GM21381 (cell line): Measurements from ENCODE around the gene LDLRAD3.

Experiments
- ATAC-seq: cut with Tn5 transposase; IDR thresholded peaks from one replicate; pipeline ENCODE4 v1.9.1; 2021; ENCODE audit warnings: mild to moderate bottlenecking, moderate library complexity; ENCODE audit not compliant: unreplicated experiment

The LDLRAD3 gene

DNA sequence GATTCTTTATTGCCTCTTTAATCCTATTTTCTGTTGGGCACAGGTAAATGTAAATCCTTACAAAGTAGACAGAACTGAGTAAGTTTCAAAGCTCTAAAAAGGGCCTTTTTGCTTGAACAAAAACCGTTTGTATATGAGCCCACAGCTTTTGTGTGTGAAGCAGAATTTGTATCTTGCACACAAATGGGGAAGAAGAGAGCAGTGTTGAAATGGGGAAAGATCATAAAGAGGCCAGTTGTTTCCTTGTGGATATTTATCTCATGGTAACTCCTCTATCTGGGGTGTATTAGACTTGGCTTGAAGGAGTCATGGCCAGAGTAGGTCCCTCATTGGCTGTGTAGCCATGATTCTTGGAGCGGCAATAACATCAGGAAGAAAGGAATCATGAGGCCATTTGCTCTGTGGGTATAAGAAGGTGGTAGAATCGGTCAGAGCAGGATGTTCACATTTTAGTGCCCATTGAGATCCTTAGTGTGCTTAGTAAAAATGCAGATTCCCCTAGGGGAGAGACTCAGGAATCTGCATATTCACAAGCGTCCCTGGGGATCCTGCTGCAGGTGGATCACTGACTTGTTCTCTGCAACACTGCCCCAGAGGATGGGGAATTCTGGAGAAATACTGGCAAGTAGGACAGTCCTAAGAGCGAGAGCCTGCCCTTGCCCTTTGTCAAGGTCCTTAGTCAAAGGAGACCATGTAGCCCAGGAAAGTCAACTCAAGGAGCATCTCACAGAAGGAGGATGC, 126.5 kb downstream of the LDLRAD3 start:
- ATAC-seq: no peak

DNA sequence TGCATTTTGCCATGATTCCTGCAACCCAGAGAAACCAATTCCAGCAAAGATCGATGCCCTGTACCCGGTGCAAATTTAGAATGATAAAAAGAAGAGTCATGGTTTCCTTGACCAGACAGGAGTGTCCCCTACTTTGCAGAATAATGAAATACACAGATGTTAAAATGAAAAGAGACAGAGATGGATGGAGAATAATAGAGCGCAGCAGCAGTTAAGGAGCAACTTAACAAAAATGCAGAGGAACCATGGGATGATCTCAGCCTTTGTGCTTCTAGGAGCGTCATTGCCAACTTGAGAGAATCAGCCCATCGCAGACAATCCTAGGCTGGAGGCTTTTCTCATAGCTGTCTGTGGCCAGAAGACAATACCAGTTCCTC, 127.1 kb downstream of the LDLRAD3 start:
- ATAC-seq: no peak

DNA sequence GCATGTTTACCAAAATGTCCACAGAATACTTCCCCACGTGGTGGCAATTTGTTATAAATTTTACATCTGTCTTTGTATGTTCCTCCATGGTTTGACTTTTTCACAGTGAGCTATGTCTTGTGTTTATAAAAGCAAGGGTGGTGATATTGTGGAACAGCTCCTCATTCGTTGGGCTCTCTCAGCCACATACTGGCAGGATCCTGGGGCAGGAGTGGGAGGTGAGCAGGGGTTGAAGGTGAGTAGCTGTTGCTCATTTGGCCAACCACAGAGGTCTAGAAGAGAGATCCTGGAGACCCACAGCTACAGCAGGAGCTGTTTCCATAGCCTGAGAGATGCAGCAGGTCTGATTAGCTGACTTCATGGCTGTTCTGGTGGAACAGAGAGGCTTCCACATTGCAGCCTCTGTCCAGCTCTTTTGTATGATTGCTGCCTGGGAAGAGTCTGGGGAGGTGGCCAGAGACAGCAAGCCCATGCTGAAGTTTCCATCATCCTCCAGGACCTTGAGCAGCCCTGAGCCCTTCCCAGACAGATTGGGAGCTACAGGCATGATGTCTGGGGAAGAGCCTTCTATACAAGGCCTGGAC, 128.1 kb downstream of the LDLRAD3 start:
- ATAC-seq: no peak

DNA sequence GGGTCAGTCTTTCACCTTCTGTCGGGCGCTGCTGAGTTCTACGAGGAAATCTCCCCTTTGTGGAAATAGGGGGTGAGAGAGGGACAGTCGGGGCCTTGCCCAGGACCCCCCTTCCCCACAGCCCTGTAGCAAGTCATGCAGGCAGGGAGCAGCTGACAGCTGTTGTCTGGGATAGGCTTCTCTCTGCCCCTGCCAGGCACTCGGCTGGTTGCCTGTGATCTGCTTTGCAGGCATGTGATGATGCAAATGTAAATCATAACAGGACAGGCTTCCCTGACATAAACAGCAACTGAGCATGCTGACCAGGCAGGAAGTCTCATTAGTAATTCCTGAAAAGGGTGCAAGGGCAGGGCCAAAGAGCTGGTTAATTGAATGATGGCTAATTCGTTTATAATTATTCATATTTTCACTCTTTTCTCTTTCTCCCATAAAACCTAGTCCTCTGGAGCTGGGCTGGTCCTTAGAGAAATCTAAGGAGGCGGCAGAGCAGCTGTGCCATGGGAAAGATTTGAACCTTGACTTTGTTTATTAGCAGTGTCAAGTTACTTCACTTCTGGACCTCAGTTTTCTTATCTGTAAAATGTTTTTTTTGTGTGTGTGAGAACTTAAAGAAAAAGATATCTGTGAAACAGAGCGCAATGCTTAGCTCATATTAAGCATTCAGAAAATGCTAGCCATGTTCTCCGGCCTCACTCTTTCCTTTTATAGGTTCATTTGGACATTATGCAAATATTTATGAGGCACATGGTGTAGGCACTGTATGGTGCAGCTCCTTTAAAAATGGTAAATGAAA, 129.7 kb downstream of the LDLRAD3 start:
- ATAC-seq: no peak

DNA sequence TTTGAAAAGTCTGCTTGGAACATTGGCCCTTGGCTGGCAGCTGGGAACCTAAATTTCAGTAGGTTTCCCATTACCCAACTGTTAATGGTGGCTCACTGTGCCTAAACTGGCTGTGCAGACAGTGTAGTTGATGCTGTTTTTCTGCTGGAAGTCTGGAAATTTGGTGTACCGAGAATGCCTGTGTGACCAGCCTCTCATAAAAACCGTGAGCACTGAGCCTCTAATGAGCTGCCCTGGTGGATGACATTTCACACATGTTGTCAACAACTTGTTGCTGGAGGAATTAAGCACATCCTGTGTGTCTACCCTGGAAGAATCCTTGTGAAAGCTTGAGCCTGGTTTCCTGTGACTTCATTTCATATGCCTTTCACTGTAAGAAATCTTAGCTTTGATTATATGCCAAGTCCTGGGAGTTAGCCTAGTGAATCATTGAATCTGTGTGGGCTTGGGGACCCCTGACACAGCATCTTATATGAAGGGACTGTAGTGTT, 131.1 kb downstream of the LDLRAD3 start:
- no peak for ATAC-seq

DNA sequence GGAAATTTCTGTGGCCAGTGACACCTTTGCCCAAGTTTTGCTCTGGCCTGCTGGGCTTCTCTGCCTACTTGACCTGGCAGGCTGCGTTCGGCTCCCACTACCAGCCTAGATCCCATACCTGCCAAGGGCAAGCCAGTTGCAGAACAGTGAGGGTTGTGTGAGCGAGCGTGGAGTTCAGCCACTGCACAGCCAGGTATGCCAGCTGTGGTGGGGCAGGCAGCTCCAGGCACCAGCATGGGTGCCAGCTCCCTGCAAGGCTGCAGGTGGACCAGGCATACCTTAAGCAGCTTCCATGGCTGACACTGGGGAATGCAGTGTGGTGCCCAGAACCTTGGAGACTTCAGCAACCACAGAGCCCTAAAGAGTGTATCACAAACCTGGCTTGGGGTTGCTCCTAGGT, 133.5 kb downstream of the LDLRAD3 start:
- ATAC-seq: no peak

DNA sequence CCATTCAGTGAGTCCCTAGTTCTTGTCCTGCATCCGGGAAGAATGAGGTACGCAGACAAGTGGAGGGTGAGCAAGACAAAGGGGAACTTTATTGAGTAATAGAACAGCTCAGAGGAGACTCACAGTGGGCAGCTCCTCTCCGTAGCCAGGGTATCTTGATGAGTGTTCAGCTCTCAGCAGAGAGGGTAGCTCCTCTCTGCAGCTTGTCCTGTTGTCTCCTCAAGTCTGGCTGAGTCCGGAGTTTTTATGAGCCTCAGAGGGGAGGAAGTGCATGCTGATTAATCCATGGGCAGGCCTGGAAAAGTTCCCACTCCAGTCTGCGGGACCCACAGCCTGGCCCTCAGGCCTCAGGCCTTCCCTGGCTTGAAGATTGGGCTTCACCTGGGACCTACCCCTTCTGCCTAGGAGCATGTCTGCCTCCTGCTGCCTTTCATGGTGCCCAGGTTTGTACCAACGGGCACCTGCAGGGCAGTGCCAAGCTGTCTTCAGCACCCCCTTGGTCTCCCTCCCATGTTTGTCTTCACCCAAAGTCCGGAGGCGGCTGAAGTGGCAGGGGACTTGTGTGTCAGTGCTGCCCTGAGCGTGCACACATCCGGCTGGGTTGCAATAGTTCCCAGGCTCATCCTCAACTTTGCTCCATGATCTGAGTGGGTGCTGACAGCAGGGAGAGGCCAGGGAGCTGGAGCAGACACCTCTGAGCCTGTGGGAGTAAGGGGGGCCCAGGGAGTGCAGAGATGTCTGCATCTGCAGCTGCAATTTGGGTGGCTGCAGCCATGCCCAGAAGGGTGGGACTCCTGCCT, 134.2 kb downstream of the LDLRAD3 start:
- ATAC-seq: no peak

DNA sequence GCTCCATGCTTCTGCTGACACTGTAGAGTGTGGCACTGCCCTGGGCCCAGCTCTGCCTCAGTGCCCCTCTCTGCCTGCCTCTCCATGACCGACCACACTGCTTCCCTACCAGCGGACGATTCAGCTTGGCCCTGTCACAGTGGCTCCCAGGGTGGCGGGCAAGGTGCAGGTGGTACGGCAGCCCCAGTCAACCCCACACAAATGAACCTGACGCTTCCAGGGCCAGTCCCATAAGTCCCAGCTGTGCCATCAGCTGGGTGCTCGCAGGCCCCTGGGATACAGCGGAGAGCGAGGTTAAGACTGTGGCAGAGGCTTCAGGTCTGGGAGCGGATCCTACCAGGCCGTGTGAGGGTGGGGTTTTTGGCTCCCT, 134.8 kb downstream of the LDLRAD3 start:
- ATAC-seq: no peak

DNA sequence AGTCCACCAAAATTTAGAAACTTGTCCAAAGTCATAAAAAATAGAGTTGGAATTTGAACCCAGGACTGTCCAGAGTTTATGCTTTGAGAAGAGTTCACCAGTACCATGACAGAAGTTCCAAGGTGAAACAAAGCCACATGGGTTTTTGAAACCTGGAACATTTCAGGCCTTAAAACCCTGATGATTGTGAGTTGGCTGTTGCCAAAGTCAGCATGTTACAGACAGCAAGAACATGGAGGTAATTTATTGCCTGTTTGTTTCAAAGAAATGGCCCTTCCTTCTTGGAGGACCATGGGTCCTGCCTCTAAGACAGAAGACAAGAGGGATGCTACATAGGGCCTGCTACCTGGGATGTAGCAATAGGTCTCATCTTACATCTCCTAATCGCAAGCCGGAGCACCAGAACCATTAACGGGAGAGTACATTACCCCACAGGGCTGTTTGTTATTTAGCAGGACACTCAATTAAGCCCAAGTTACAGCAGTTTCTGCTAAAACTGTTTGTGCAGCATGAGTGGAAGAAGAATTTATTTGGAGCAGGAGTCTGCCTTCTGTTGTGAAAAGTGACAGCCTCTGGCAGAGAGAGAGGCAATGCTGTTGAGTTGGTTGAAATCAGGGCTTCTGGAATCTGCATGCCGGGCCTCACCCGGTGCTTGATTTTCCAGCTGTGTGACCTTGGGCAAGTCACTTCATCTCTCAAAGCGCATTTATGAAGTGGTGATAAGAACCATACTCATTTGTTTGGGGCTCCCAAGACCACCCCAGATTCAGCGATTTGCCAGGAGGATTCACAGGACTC, 136.2 kb downstream of the LDLRAD3 start:
- no peak for ATAC-seq

DNA sequence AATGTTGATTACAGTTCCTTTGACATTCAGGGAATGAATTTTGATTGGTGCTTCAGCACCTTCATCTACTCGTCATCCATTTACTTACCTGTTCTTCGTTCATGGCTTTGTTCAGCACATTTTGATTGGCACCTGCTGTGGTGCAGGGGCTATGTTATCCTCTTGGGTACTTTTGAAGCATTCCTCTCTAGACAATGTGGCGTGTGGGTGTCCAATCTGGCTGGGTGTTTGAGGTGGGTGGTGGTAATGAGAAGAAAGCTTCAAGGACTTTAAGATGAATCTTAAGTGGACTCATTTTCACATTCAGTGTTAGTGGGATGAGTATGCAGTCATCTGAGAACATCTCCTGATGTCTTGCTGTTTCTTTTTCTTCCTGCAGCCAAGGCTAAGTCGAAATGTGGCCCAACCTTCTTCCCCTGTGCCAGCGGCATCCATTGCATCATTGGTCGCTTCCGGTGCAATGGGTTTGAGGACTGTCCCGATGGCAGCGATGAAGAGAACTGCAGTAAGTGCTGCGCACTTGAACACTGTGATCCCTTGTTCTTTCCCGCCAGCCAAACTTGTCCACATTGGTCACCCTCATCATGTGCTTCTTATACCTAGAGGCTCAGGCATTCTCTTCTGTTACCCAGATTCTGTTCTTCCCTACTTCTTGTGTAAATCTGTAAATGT, 137.5 kb downstream of the LDLRAD3 start:
- no peak for ATAC-seq

DNA sequence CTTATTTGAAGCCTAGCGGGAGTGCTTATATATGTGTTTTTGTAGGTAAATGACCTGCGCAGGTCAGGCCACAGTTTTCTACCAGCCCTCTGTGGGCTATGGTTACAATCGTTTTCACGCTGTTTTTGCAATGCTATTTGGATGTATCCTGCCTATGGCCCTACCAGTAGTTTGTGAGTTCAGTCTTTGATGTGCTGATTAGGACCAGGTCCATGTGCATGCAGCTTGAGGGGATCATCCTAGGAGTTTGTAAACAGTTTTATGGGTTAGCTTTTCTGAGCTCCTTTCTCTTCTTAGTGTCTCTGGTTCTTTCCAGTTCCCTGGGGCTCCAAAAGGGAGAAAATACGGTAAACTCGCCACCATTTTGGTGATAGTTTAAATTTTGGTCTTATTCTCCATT, 142.5 kb downstream of the LDLRAD3 start:
- ATAC-seq: no peak

DNA sequence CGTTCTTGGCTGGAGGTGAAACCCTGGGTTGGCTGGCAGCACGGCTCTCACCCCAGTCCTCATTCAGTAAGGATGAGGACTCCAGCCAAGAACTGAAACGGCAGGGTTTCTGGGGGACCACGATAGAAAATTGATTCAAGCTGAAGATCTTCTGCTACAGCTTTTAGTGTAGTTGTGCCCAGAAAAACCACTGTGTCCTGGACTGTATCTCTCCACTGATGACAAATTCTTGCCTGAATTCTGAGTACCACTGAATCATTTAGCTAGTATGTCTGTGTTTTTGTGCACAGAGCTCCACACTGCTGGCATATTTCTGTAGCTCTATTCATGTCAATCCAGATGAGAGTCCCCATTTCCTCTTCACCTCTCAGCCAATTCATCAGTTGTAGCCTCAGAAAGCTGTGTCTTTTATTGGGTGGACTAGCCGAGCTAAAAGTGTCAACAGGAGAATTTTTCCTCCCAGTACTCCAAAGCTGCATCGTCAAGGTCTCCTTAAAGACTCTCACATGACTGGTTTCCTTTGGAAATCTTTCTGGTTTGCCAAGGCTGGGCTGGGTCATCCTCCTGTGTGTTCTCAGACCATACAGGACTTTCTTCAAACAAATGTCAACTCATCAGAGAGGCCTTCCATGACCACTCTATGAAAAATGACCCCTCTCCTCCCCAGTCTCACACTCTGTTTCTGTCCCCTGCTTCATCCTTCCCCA, 144.6 kb downstream of the LDLRAD3 start:
- ATAC-seq: no peak

DNA sequence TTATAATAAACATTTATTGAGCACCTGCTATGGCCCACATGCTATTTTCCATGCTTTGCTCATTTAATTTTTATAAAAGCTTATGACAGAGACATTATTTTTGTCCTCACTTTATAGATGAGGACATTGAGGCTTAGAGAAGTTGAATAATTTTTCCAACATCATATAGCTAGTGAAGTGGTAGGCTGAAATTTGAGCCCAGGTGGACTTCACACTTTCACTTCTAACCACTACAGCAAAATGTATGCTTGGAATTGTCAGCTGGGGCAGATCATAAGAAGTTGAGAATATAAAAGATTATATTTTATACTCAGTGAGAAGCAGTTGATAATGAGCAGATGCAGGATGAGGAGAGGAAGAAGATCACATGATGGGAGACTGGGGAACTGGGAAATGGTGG, 146.1 kb downstream of the LDLRAD3 start:
- ATAC-seq: no peak

DNA sequence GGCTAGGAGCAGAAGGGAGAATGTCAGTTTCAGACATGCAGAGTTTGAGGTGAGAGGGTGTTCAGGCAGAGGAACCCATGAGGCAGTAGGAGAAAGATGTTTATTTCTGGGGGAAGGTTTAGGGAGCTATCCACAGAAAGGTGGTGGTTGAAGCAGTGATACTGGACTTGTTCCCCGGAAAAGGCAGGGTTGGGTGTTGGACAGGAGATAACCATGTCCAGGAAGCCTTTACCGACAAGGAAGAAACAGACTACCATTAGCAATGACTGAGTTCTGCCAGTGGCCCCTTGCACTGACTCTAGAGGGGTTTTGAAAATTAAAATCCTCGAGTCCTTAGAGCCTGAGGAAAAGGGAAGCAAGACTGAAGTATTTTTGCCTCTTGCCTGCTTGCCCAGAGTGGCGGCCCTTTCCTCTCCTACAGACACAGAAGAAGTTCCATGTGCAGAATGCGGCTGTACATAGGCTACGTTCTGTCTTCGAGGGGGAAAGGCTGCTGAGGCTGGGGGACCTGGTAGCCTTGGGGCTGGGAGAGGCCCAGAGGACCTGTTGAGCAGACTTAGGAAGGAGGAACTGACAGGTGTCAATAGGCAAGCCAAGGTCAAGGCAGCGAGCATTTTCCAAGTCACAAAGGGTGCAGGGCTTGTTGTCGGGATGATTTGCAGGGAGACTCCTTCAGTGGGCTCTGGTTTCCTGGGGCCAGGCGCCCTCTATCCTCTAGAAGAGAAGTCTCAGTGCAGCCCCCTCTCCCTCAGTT, 146.7 kb downstream of the LDLRAD3 start:
- ATAC-seq: no peak

DNA sequence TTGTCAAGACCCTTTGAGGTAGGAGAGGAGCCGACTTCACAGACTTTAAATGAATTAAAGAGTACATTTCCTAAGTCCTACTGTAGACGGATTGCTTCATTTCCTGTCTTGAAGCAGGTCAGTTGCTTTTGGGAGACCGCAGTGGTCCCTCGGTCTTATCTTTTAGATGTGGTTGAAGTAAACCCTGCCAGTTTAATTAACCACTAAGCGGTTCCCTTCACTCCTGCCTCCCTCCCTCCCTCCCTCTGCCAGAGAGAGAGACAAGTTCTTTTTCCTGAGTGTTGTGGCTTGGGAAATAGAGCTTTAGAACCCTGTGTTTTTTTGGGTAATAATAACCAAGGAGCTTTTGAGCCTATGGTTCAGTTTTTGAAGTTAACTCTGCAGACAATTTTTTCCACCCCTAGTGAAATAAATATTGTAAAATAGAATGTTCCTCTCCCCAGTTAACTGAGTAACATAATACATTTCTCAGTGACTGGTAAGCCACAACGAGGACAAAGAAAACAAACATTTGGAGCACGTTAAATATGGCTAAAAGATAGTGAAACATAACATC, 147.5 kb downstream of the LDLRAD3 start:
- ATAC-seq: no peak

DNA sequence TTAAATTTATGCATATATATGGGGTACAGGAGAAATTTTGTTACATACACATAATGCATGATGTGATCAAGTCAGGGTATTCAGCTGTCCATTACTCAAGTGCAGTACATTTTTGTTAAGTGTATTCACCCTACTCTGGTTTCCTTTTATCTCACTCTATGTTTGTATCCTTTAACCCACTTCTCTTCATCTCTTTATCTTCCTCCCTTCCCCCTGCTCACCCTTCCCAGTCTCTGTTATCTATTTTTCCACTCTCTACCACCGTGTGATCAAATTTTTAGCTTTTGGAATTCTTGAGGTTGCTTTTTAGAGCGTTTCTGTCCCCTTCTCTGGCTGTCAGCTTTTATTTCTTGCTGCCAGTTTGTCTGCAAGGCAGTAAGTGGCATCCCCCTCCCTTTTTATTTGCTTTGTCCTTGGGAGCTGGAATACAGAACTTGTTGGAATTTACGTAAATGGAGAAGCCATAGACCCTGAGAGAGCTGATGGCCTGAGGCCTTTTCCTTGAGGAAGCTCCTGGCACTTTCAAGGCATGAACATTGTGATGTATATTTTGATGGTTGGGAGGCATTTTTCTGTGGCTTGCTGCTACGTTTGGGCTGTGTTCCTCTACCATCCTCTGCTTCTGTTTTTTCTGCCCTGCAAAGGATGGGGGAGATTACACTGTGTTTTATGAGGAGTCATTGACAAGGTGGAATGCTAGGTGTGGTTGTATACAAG, 148.6 kb downstream of the LDLRAD3 start:
- ATAC-seq: no peak

DNA sequence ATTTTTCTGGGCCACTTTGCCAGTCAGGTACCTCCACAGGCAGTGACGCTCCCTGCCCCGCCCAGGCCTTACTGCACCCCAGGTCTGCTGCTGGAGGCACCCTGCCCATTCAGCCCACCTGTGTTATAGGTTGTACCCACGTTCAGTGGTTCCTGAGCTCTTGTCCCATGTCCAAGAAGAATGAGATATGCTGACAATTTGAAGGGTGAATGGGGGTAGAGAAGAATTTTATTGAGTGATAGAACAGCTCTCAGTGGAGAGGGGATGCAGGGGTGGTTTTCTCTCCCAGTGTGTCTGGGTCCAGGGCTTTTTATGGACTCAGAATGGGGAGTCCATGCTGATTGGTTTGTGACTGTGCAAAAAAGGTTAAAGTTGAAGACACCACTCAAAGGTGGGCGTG, 149.7 kb downstream of the LDLRAD3 start:
- no peak for ATAC-seq

DNA sequence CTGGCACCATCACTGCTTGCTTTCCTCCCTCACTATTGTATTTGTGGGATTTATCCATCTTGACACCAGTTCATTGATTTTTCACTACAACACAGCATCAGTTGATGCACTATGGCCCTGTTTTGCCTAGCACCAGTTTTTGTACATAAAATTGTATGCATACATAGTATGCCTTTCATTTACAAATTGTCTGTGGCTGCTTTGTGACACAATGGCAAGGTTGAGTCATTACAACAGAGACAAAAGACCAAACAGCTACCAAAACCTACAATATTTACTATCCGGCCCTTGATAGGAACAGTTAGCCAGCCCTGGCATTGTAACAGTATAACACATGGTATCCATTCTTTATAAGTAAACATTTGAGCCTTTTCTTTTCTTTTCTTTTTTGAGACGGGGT, 150.3 kb downstream of the LDLRAD3 start:
- ATAC-seq: no peak
